ENCODE measurements around the gene ZNF222.

DNA sequence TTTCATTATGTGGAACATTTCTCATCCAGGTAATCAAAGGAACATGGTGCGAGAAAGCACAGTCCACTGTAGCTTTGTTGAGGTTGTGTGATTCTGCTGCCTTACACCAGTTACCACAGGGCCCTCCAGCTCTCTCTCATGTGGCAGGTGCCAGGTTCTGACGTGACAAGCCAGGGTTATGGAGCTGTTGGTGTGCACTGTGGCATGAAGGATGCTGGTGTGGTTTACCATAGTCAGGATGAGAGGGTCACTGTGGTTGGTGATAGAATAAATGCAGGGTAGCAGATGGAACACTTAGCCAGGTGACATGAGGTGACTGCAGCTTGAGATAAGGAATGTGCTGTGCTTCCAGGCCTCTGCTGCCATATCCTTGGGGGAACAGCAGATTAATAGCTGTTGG, 34.0 kb downstream of the ZNF222 start:
- TF ChIP-seq CTCF (IDR thresholded peaks at IDR 0.05; ENCODE audit: low read depth, low read length) (no peak), EZH2phosphoT487 (IDR thresholded peaks at IDR 0.05; ENCODE audit: low read depth) (no peak)

All from OCI-LY3 (cell line).